HepG2 (cell line): ENCODE measurements around the gene ERBB3.

ENCODE experiments used
- CTCF ChIP-seq: sonication (generic); formaldehyde crosslinking; IDR thresholded peaks from 2 replicates; pipeline ENCODE4 v1.5.0; 2020; ENCODE audit warnings: mild to moderate bottlenecking, missing genetic modification reagents, moderate library complexity
- GPBP1L1 ChIP-seq: sonication (generic); formaldehyde crosslinking; IDR thresholded peaks from 2 replicates; pipeline ENCODE4 v1.5.0; 2020; ENCODE audit warnings: mild to moderate bottlenecking, missing genetic modification reagents
- NFIB ChIP-seq: sonication (generic); formaldehyde crosslinking; IDR thresholded peaks from 2 replicates; pipeline ENCODE4 v1.9.0; 2021; ENCODE audit warnings: missing genetic modification reagents, mild to moderate bottlenecking, borderline replicate concordance
- POLR2A ChIP-seq, 2 experiments: IDR thresholded peaks; 2 replicates each; pipeline ENCODE4 v1.6.1; 2011; ENCODE audit warnings: low read depth in 2 of 2, low read length in 2 of 2, mild to moderate bottlenecking in 1 of 2, moderate library complexity in 1 of 2; ENCODE audit not compliant: insufficient read depth in 1 of 2
- PRDM10 ChIP-seq: sonication (generic); formaldehyde crosslinking; IDR thresholded peaks from 2 replicates; pipeline ENCODE4 v1.4.0; 2020; ENCODE audit warnings: low read depth, missing genetic modification reagents
- RERE ChIP-seq: IDR thresholded peaks from 2 replicates; pipeline ENCODE4 v1.6.1; 2016; ENCODE audit warnings: low read depth, missing genetic modification reagents, missing compliant biosample characterization
- REST ChIP-seq, 2 experiments: IDR thresholded peaks; 2 replicates each; pipeline ENCODE4 v1.6.1; 2011 to 2012; ENCODE audit warnings: low read length in 2 of 2, borderline replicate concordance in 1 of 2, low read depth in 1 of 2, mild to moderate bottlenecking in 1 of 2, moderate library complexity in 1 of 2

- TF ChIP-seq POLR2A (IDR thresholded peaks at IDR 0.05; ENCODE audit: insufficient read depth in 1 of 2, low read depth in 2 of 2, low read length in 2 of 2) (no peak), GPBP1L1 (no peak), REST (IDR thresholded peaks at IDR 0.05; ENCODE audit: borderline replicate concordance in 1 of 2, low read depth in 1 of 2, low read length in 2 of 2) (no peak), RERE (CRISPR knock-in tag) (no peak), CTCF (no peak), PRDM10 (CRISPR knock-in tag) (no peak), NFIB (CRISPR knock-in tag) (no peak)
Measured at GRCh38 chr12:56040151-56040550, 39.8 kb upstream of the ERBB3 start.
